GM21447 (cell line): ENCODE measurements around the gene PLXNA1.

ENCODE experiments used
- ATAC-seq: cut with Tn5 transposase; IDR thresholded peaks from one replicate; pipeline ENCODE4 v1.9.1; 2021; ENCODE audit not compliant: unreplicated experiment

PLXNA1 gene

DNA sequence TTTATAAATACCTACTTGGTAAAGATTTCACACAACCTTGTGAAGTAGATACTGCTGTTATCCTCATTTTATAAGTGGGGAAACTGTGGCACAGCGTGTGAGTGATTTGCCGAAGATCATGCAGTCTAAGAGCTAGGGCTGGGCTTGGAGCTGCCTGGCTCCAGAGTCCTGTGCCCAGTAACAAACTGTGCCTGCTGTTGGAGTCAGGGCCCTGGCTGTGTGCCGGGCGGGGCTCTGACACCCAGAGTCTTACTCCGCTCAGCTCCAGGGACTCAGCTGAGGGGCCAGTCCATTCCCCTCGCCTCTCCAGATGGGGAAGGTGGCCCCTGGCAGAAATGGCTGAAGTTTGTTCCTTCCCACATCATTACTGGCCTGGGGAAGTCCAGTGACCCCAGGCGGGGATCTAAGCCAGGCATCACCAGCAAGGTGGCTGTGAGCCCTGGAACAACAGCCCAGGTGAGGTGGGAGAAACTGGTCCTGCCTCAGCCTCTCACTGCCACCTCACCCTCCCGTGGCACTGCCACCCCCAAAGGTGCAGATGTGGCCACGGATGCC lies 17.3 kb upstream of the PLXNA1 start:
- no peak for ATAC-seq

DNA sequence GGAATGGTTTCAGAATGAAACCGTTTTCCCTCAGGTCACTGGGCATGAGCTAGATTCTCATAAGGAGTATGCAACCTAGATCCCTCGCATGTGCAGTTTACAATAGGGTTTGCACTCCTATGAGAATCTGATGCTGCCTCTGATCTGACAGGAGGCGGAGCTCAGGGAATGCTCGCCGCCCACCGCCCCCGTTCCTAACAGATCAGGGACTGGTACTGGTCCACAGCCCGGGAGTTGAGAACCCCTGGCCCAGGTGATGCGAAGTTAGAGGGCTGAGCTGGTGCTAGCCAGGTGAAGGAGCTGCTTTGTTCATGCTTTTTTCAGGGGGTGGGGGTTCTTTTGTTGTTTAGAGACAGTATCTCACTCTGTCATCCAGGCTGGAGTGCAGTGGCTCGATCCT lies 15.5 kb upstream of the PLXNA1 start:
- no peak for ATAC-seq

DNA sequence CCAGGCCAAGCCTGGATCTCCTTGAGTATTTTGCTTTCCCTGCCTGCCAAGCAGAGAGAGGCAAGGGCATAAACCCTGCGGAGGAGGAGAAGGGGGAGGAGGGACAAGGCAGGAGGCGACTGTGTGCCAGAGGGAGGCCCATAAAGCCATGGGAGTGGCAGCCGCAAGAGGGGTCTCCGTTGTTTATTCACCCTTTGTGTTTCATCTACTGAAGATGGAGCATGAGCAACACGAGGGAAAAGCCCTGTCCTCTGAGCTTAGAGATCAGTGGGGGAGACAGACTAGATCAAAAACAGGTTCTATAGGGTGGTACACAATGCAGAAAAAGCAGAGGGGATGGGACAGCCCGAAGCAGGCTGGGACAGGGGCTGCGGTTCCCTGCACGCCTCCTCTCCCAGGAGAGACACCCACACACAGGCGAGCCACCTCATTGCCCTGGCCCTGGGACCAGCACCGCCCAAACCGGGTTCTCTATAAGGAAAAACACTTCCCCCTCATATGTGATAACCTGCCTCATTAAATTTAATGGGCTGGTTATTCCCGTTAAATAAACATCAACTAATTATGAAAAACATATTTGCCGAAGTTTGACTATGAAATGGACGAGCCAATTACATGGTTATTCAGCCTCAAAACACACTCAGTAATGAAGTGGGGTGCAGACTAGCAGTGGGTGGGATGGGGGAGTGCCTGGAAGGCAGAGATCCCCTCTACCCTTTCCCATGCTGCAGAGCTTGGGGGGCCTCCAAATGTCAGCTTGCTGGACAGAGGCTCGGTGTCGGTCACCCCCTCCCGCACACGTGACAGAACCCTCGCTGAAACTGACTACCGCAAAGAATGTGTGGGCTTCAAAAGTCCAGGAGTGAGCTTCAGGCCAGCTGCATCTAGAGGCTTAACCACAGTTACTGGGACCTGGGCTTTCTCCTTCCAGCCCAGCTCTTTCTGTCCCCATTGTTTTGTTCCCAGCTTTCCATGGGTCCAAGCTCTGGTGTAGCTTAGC lies 14.2 kb upstream of the PLXNA1 start:
- ATAC-seq, result no peak

DNA sequence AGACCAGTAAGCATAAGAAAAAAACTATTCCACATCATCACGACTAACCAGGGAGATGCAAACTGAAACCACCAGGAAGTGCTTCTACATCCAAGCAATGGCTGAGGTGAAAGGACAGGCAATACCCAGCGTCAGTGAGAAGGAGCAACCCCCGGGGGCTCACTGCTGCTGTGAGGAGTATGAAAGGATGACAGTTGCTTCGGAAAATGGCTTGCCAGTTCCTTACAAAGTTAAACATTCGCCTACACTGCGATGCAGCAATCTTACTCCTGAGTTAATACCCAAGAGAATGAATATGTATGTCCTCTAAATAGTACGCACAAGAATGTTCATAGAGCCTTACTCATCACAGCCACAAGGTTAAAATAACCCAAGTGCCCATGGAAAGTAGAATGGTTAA lies 13.3 kb upstream of the PLXNA1 start:
- ATAC-seq, result no peak

DNA sequence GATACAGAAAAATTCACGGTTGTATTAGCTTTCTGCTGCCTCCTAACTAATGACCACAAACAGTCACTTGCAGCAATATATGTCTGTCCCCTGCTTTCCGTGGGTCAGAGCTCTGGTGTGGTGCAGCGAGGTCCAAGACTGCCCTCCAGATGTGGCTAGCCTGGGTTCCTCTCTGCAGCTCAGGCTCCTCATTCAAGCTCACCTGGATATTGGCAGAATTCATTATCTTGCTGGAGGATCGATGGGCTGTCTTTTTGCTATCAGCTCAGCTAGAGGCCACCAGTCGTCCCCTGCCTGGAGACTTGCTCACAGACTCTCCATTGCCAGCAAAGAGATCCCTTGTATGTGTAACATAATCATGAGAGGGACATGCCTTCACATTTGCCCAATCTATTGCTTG lies 12.8 kb upstream of the PLXNA1 start:
- ATAC-seq, result no peak

DNA sequence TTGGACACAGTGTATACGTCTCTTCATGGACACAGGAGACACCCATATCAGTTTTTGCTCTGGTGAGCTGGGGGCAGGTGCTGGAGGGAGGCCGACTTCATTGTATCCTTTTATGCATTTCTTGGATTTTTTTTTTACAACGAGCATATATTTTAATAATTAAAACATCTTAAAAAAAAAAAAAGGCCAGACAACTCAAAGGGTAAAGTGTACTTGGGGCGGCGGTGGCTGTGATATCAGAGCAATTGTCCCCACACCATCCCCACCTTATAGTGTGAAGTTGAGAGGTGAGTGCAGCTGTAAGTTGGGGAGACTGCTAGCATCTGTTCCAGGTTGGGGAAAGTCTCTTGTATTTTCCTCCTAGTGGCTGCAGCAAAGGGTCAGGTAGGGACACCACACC lies 12.0 kb upstream of the PLXNA1 start:
- no peak for ATAC-seq

DNA sequence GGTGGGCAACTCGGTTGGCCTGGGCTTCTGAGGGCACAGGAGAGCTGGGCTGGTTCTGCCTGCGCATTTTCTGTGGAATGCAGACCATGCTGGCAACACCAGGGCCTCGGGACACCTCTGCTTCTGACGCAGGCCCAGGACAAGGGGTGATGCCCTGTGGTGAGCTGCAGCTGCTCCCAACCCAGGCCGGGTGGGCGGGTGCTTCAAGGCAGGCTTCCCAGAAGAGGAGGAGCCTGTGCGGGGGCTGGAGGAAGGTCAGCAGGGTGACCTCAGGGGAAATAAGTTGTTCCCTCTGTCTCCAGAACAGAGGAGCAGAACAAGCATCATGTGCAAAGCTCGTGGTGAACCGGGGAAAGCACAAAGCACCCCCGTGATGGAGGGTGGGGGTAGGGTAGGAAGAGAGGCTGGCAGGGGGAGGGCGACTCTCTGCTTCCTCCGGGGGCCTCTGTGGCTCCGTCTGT lies 11.0 kb upstream of the PLXNA1 start:
- ATAC-seq, result no peak

DNA sequence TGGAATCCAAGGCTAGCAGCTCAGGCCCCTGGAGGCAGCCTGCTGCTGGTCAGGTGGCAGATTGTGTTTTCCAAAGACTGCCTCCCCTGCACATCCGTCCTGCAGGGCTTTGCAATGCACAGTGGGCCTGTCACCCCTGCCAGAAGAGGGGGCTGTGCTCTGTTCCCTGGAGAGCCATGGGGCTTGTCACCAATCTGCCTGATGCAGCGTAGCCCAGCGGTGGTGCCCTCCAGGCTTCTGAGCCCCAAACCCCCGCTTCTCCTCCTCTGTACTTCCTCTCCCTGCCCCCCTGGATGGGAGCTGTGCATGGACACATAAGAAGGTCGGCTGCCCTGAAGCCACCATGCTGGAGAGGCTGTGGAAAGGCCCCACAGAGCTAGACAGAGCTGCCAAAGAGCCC lies 10.0 kb upstream of the PLXNA1 start:
- ATAC-seq, result no peak

DNA sequence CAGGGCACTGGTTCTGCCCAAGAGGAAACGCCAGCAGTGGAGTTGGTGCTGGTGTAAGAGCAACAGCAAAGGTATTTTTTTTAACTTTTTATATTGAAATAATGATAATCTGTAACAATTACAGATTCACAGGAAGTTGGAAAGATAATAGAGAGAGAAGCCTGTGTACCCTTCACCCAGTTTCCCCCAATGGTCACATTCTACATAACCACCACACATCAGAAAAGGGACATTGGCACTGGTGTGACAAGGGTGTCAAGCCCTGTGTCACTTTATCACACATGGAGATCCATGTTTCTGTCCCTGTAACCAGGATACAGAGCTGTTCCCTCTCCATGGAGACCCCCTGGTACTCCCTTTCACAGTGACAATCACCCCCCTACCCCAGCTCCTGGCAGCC lies 9.1 kb upstream of the PLXNA1 start:
- ATAC-seq, result no peak

DNA sequence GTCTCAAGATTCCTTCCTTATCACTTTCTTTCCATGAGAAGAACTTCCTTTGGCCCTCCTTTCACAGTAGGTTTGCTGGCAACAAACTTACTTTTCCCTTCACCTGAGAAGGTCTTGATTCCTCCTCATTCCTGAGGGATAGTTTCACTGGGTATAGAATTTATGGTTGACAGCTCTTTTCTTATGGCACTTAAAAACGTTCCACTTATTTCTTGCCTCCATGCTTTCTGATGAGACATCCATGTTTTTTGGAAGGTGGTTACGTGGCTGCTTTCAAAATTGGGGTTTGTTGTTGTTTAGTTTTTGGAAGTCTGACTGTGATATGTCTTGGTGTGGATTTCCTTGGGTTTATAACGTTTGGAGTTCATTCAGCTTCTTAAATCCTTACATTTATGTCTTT lies 8.2 kb upstream of the PLXNA1 start:
- ATAC-seq, result no peak

DNA sequence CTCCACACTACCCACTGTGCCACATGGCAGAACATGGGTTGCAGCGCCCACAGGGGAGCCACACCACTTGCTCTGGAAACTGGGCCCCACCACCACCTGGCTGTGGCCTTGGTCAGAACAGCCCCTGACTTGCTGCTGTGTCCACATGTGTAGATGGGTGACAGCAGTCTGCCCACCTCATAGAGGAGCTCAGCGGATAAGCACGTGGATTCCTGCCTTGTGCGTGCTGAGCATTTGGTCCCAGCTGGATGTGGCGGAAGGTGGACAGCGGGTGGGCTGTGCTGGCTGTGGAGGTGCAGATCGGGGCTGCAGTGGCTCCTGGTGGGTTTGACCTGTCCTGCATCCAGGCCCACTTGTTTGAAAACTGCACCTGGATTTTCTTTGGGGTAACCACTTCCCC lies 6.0 kb upstream of the PLXNA1 start:
- ATAC-seq, result no peak

DNA sequence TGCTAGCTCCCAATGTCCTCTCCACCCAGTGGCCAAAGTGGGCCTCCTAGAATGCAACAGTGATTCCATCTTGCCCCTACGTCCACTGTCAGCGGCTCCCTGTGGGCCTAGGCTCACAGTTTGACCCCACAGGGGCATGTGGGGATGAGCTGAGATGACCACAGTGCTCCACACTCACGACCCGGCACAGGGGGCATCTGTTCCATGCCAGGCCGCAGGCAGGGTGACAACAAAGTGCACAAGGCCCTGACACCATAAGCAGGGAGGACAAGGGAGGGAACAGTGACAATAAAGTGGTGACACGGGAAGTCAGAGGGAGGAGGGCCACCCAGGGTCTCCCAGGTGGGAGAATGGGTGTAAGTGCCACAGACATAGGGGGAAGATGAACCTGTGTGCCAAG lies 5.1 kb upstream of the PLXNA1 start:
- no peak for ATAC-seq

DNA sequence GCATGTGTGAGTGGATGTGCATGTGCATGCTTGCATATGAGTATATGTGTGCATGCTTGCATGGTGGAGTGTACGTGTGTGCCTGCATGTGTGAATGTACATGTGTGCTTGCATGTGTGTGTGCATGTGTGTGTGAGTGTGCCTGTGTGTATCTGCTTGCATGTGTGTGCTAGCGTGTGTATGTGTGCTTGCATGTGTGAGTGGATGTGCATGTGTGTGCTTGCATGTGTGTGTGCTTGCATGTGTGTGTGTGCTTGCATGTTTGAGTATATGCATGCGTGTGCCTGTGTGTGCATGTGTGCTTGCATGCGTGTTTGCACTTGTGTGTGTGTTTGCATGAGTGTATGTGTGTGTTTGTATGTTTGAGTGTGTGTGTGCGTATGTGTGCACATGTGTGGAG lies 4.6 kb upstream of the PLXNA1 start:
- ATAC-seq, result no peak

DNA sequence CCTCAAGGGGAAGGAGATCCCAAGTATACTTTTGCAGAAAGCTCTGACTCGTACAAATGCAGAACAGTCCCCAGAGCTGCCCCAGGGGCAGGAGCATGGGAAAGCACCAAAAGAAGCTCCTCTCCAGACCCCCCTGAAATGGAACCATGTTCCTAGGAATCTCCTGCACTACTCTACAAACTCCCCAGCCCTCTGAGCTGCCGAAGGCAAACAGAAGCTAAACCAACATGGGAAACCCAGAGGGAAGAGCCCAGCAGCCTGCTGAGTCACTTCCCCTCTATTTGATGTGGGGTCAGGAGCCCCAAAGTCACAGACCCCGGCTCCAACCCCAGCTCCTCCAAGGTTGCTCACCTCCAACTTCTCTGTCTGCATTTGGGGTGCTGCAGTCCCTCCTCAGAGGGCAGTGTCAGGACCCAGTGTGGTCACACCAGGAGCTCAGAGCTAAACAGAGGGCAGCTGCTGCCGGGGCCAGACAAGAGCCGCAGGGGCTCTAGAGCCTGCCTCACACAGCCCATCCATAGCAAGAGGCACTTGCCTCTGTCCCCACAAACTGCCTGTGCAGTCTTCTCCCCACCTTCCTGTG lies 3.8 kb upstream of the PLXNA1 start:
- ATAC-seq, result no peak

DNA sequence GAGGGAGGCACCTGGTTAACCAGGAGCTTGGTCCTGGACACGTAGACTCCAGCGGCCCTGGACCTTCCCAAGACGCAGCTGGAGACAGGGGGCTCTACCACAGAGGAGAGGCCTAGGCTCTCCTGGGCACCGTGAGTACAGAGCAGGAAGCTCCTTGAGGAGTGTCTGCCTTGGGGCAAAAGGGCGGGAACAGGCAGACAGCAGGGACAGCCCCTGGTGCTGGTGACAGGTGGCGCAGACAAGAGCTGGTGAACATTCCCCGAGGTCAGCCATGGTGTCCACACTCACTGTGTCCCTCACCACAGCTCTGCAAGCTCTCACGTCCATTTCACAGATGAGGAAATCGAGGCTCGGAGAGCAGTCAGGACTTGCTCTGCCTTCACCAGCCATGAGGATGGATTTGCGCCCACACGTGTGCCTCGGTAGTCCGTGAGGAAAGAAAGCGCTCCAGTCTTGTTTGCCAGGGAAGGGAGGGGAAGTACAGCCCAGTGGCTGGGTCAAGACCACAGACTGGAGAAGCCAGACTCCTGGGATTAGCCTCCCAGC lies 2.6 kb upstream of the PLXNA1 start:
- no peak for ATAC-seq

DNA sequence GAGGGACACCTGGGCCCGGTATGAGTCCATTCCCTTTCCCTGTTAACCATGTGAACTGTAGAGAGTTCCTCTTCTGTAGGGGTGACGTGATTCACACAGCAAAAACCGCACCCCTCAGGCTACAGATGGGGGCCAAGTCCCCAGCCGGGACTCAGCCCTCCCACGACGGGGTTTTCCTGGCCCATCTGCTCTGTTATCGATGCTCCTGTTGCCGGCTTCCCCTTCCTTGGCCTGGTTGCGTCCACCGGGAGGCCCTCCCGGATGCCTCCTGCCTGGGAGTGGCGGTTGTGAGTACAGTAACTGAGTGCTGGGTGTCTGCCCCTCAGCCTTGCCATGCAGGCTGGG lies 817 bp upstream of the PLXNA1 start:
- ATAC-seq, result peak; percentile 48

DNA sequence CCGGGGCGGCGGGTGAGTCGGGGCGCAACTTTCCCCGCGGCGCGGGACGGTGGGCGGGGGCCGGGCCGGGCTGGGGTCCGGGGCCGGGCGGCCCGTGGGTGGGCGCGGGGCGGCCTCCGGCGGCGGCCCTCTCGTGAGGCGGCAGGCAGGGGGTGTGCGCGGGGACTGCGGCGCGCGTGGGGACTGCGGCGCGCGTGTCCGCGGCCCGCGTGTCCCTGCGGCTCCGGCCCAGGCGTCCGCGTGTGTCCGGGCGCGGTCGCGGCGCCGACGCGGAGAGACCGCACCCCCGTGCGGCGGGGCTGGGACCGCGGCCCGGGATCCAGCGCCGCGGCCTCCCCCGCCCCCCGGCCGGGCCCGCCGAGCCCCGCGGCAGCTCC lies 349 bp downstream of the PLXNA1 start:
- ATAC-seq, result no peak

DNA sequence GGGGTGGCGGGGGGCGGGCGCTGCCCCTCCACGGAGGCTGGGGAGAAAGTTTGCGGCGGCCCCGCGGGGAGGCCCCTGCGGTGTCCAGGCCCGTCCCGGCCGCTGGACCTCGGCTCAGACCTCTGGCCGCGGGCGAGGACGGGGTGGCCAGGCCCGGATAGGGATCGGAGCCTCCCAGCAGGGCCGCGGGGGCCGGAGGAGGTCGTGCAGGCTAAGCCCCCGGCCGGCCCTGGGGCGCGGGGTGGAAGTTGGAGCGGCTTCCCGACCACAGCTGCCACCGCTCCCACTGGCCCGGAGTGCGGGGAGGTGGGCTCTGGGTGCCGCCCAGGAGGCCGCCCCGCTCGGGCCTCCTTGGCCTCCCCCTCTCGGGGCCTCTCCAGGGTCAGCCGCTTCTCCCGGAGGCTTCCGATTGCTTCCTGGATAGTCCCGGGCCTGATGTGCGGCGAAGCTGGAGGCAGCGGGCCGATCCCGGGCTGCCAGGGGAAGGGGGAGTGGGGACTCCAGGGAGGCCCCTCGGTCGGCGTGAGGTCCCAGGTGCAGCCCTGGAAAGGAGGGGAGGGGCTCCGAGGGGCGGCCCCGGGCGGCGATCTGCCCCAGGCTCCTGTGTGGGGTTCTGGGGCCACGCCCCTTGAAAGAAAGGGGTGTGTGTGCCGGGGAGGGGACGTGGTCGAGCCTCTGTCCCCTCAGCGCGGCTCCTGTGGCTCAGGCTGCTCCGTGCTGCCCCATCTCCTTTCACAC lies 907 bp downstream of the PLXNA1 start:
- ATAC-seq, result no peak

DNA sequence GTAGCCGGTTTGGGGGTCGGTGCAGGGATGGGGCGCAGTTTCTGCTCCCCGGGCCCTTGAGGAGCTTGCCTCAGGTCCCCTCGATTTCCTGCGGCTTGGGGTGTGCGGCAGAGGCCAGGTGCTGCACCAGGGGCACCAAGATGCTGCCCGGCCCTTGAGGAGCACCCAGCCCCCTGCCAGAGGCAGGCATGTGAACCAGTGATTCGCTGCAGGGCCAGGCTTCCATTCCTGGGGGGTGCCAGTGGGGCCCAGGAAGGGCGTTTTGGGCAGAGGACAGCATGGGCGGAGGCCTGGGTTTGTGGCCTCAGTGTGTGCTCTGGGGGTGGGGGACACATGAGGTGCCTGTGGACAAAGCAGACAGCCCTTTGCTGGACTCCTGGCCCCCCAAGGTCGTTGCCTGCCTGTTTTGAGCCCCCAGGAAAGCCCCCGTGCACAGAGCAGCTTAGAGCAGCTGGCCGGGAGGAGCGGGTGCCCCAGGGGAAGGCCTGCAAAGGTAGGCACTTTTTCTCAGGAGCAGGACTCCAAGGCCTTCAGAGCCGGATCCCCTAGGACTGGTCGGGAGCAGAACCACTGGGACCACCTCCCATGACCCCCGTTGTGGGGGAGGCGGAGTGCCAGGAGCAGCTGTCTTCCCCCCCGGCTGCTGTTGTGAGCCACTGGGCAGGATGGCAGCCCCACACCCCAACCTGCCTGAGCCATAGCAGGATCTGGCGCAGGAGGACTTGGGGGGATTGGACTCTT lies 1.6 kb downstream of the PLXNA1 start:
- no peak for ATAC-seq

DNA sequence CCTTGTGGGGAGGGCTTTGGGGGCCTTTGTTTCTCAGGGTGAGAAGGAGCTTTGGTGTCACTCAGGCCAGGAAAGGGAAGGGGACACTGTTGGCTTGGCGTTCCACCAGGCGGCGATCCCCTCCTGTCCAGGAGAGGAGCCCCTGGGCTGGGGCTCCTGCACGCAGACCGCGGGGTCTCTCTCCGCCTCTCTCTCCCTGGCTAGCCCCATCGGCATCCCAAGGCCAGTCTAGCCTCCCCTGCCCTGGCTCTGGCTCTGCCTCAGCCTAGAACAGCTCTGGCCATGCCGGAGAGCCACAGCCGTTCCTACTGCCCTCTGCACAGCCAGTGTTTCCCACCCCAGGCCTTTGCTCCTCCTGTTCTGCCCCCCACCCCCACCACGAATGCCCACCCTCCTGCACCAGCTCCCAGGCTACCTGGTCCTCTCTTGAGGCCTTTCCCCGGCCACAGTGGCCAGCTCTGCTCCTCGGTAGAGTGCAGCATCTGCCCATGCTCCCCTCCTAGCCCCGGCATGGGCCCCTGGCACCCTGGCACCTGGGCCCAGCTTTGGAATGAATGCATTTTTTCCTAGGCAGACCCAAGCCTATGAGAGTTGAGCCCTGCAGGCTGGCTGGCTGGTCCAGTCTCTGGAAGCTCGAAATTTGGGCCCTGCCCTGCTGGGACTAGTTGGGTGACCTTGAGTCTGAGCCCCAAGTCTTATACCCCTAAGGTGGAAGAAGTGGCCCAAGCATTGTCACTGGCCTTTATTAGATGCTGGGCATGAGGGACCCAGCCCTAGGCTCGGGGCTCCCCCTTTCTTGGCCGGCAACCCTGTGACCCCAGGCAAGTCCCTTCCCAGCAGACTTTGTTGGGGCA lies 2.4 kb downstream of the PLXNA1 start:
- no peak for ATAC-seq
